ENCODE results near the gene ZNF790.
"Not testable (repeated sequence)": the region's sequence is repeated elsewhere in the genome, so short reads cannot be mapped to it uniquely, and the experiment has no call there.

ZNF790 gene

DNA sequence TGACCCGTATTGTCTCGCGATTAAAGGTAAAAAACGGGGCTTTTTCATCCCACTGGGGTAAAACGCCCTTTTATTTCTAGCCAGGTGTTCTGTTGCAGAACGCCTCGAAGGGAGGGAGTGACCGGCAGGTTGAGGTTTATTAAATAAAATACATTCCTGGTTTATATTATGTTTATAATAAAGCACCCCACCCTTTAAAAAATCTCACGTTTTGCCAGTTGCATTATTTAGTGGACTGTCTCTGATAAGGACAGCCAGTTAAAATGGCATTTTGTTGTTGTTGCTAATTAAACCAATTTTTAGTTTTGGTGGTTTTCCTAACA, 40.4 kb downstream of the ZNF790 start:
- Mint-ChIP-seq H3K9me3 (peaks cover 6% of the 10 kb centered on the region), H3K36me3 (peaks cover 30% of the 10 kb centered on the region), H3K4me3 (peak overlapping the region; percentile 97), H3K4me1 (peaks cover 16% of the 10 kb centered on the region), H3K27me3 (no peaks in the 10 kb centered on the region), H3K27ac (peak overlapping the region; percentile 96)

GRCh38 chr19:36796714-36796992, 41.5 kb downstream of the ZNF790 start:
- Mint-ChIP-seq H3K4me1 (peaks cover 16% of the 10 kb centered on the region), H3K36me3 (peaks cover 35% of the 10 kb centered on the region), H3K27me3 (peaks cover 6% of the 10 kb centered on the region), H3K9me3 (peaks cover 14% of the 10 kb centered on the region), H3K27ac (no peak overlapping the region), H3K4me3 (peak overlapping the region; percentile 97)

GRCh38 chr19:36791420-36792141, 46.6 kb downstream of the ZNF790 start:
- Mint-ChIP-seq H3K9me3 (peaks cover 31% of the 10 kb centered on the region), H3K36me3 (peaks cover 20% of the 10 kb centered on the region)
- not testable (repeated sequence) for H3K27me3 Mint-ChIP-seq, H3K27ac Mint-ChIP-seq, H3K4me3 Mint-ChIP-seq, H3K4me1 Mint-ChIP-seq

DNA sequence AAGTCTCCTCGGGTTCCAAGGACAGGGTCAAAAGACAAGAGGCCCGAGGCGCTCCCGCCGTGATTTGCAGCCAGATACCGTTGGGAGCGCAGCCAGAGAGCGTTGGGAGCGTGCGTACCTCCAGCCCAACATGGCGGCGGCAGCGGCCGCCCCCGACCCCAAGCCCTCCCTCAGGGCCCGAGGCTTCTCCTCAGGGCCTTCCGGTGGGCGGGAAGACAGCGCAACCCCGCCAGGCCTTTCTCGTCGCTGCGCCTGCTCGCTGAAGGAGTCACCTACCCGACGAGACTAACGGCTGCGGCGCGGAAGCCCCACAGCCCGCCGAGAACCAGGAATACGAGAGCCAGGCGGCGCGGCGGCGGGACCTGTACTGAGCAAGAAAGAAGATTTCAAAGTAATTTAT, 62.4 kb downstream of the ZNF790 start:
- no peak overlapping the region for H3K4me3 Mint-ChIP-seq

GRCh38 chr19:36773223-36773579, 65.0 kb downstream of the ZNF790 start:
- H3K27me3 Mint-ChIP-seq: no peaks in the 10 kb centered on the region
- peaks cover 27% of the 10 kb centered on the region for H3K36me3 Mint-ChIP-seq
- peaks cover 25% of the 10 kb centered on the region for H3K4me1 Mint-ChIP-seq
- H3K27ac Mint-ChIP-seq: peak overlapping the region; percentile 97
- peak overlapping the region; percentile 98 for H3K4me3 Mint-ChIP-seq
- H3K9me3 Mint-ChIP-seq: peaks cover 6% of the 10 kb centered on the region

More for the DNA sequence above, 62.4 kb downstream of the ZNF790 start:
- peaks cover 6% of the 10 kb centered on the region for H3K9me3 Mint-ChIP-seq
- H3K27ac Mint-ChIP-seq: no peak overlapping the region
- H3K4me1 Mint-ChIP-seq: peaks cover 24% of the 10 kb centered on the region
- no peaks in the 10 kb centered on the region for H3K27me3 Mint-ChIP-seq
- H3K36me3 Mint-ChIP-seq: peaks cover 21% of the 10 kb centered on the region

DNA sequence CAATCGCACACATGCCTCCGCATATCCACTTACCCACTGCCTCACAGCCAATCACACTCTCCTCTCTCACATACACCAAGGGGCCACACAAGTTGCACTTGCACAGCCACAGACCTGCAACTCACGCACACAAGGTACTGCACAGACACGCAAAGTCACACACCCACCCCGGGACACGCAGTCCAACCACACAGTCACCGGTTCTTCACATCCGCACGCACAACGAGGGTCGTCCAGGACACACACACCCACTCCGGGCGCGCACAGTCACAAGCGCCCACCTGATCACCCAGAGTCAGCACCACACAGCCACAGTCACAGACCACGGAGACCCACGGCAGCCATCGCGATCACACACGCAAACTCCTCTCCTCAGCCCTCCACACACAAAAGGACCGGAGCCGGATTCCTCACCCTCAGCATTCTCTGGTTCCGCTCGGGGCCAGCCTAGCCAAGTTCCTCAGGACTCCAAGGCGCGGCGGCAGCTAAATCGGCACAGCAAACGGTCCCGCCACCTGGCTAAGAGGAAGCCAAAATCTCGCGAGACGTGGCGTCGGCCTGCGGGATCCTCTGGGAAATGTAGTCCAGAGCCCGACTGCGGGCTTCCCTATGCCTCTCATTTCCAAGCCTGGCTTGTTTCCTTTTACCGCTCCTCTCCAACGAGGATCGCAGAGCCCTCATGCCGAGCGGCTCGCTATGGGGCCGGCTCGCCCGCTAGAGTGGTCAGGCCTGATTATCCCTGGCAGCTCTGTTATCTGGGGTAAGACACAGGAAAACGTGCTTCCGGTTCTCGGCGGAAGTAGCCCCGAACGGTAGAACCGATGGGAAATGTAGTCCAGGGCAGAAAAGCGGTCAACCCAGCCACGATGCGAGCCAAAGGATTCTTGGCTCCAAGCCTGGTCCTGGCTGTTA, 65.6 kb downstream of the ZNF790 start, which contains the start of gene ZNF850:
Gene ZNF850, minus strand, starts transcription at position 497 of the 912 bp plus-strand sequence. CDS start 10,201 bp downstream, outside the sequence.
- H3K27ac Mint-ChIP-seq: peak within 1 kb of the TSS; percentile 97
- H3K4me3 Mint-ChIP-seq: peak within 1 kb of the TSS; percentile 98
- peaks cover 25% of the 10 kb centered on the region for H3K36me3 Mint-ChIP-seq
- H3K4me1 Mint-ChIP-seq: peaks cover 25% of the 10 kb centered on the region
- no peaks in the 10 kb centered on the region for H3K27me3 Mint-ChIP-seq
- peaks cover 6% of the 10 kb centered on the region for H3K9me3 Mint-ChIP-seq

- Mint-ChIP-seq H3K4me1 (peaks cover 25% of the 10 kb centered on the region), H3K27ac (peak overlapping the region; percentile 97), H3K36me3 (peaks cover 26% of the 10 kb centered on the region), H3K9me3 (peaks cover 6% of the 10 kb centered on the region), H3K4me3 (peak overlapping the region; percentile 98), H3K27me3 (no peaks in the 10 kb centered on the region)
Measured at GRCh38 chr19:36771261-36772231, 66.6 kb downstream of the ZNF790 start.

Data from activated naive CD4-positive, alpha-beta T cell treated with anti-CD3 and anti-CD28 coated beads, Interleukin-2, amount 50 U/mL, for 24 hours (primary cell).